GM23338 (cell line): ENCODE data around the gene GRAMD2B.

Experiments
- CREB1 ChIP-seq: fragments of 250-450 bp; sonication (Bioruptor Pico); IDR thresholded peaks from 2 replicates; pipeline ENCODE4 v1.5.0; 2020; ENCODE audit warnings: low read depth, mild to moderate bottlenecking, moderate library complexity
- CTCF ChIP-seq, 2 experiments: fragments of 200-600 bp in 1 of 2; sonication (generic) in 1 of 2; conservative IDR thresholded peaks; 2 replicates each; pipeline versions ENCODE4 v1.5.1 to v1.6.1; 2016 to 2017; ENCODE audit warnings: antibody characterized with exemption in 2 of 2, low read depth in 2 of 2, mild to moderate bottlenecking in 2 of 2, moderate library complexity in 1 of 2
- ETS1 ChIP-seq: IDR thresholded peaks from 2 replicates; pipeline ENCODE4 v1.6.1; 2016; ENCODE audit warnings: antibody characterized with exemption
- EZH2 ChIP-seq: fragments of 200-600 bp; sonication (generic); IDR thresholded peaks from one replicate; pipeline ENCODE4 v1.8.0; 2017; ENCODE audit warnings: antibody characterized with exemption, mild to moderate bottlenecking, low read depth; ENCODE audit not compliant: unreplicated experiment
- EZH2phosphoT487 ChIP-seq: fragments of 200-600 bp; sonication (generic); IDR thresholded peaks from one replicate; pipeline ENCODE4 v1.8.1; 2018; ENCODE audit warnings: antibody characterized with exemption; ENCODE audit not compliant: unreplicated experiment
- JUNB ChIP-seq: IDR thresholded peaks from one replicate; pipeline ENCODE4 v1.6.1; 2016; ENCODE audit warnings: antibody characterized with exemption; ENCODE audit not compliant: unreplicated experiment
- NANOG ChIP-seq: IDR thresholded peaks from 2 replicates; pipeline ENCODE4 v1.6.1; 2016; ENCODE audit warnings: antibody characterized with exemption, borderline replicate concordance
- POLR2AphosphoS5 ChIP-seq: IDR thresholded peaks from 2 replicates; pipeline ENCODE4 v1.6.1; 2016; ENCODE audit warnings: antibody characterized with exemption, low read depth
- REST ChIP-seq: IDR thresholded peaks from one replicate; pipeline ENCODE4 v1.6.1; 2018; ENCODE audit warnings: antibody characterized with exemption; ENCODE audit not compliant: unreplicated experiment
- STAT1 ChIP-seq: IDR thresholded peaks from one replicate; pipeline ENCODE4 v1.6.1; 2016; ENCODE audit warnings: antibody characterized with exemption; ENCODE audit not compliant: unreplicated experiment
- ZNF114 ChIP-seq: fragments of 250-450 bp; sonication (Bioruptor Pico); IDR thresholded peaks from 2 replicates; pipeline ENCODE4 v1.5.0; 2020; ENCODE audit warnings: mild to moderate bottlenecking, moderate library complexity
- ZNF331 ChIP-seq: fragments of 250-450 bp; sonication (Bioruptor Pico); IDR thresholded peaks from 2 replicates; pipeline ENCODE4 v1.5.0; 2020; ENCODE audit warnings: low read depth, mild to moderate bottlenecking, moderate library complexity
- ZNF462 ChIP-seq: fragments of 250-450 bp; sonication (Bioruptor Pico); IDR thresholded peaks from 2 replicates; pipeline ENCODE4 v1.5.0; 2020; ENCODE audit warnings: mild to moderate bottlenecking, moderate library complexity

- TF ChIP-seq CTCF (conservative IDR thresholded peaks at IDR 0.05; ENCODE audit: low read depth in 2 of 2) (no peak), EZH2phosphoT487 (no peak), POLR2AphosphoS5 (no peak), REST (no peak), EZH2 (no peak), CREB1 (CRISPR knock-in tag) (no peak), ZNF114 (CRISPR knock-in tag) (no peak), JUNB (no peak), NANOG (no peak), STAT1 (no peak), ZNF331 (CRISPR knock-in tag) (no peak), ETS1 (no peak), ZNF462 (CRISPR knock-in tag) (no peak)
Observed at GRCh38 chr5:126394211-126394788, 28.9 kb upstream of the GRAMD2B start.
